GM06990 (cell line): Measurements from ENCODE around the gene TMEM170A.

Experiments used
- DNase-seq: peaks from one replicate; pipeline ENCODE4 v3.0.0-alpha.2; 2011; ENCODE audit not compliant: insufficient read length; ENCODE audit errors: extremely low read depth
- H3K27me3 ChIP-seq: replicated peaks from 2 replicates; pipeline ENCODE4 v1.6.0; 2011; ENCODE audit warnings: low read length; ENCODE audit not compliant: control insufficient read depth, insufficient read depth
- H3K36me3 ChIP-seq: 2 replicates; pipeline ENCODE4 v1.5.1; 2011; ENCODE audit warnings: low read length; ENCODE audit not compliant: control insufficient read depth, insufficient read depth
- H3K4me3 ChIP-seq: replicated peaks from 2 replicates; pipeline ENCODE4 v1.5.1; 2011; ENCODE audit warnings: low read depth, mild to moderate bottlenecking, control low read depth, low read length
- TF ChIP-seq, protein P1 (sequence below): IDR thresholded peaks from 2 replicates; pipeline ENCODE4 v1.5.1; 2011; ENCODE audit warnings: low read length, control low read depth, mild to moderate bottlenecking, inconsistent platforms; ENCODE audit not compliant: insufficient read depth, poor library complexity, severe bottlenecking

Gene TMEM170A

DNA sequence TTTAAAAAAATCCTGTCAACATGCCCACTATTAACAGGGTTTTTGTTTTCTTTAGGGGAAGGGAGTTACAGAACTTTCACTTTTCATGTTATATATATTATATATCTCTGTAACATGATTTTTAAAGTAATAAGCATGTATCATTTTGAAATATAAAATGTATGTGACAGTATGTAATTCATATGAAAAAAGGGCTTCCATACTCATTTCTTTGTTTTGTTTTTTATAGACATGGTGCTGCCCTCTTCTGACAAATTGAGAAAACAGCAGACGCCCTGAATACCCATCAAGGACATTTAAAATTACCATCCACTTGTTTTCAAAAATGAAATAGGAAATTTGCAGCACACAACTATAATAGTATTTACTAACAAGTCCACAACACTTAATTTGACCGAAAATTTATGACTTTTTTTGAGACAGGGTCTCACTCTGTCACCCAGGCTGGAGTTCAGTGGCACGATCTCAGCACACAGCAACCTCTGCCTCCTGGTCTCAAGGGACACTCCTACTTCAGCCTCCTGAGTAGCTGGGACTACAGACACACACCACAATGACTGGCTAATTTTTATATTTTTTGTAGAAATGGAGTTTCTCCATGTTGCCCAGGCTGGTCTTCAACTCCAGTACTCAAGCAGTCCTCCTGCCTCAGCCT, 61.5 kb downstream of the TMEM170A start:
- Histone ChIP-seq H3K4me3 (no peak overlapping the region), H3K27me3 (no peaks in the 10 kb centered on the region), H3K36me3 (no peaks in the 10 kb centered on the region)
- TF ChIP-seq, protein P1, sequence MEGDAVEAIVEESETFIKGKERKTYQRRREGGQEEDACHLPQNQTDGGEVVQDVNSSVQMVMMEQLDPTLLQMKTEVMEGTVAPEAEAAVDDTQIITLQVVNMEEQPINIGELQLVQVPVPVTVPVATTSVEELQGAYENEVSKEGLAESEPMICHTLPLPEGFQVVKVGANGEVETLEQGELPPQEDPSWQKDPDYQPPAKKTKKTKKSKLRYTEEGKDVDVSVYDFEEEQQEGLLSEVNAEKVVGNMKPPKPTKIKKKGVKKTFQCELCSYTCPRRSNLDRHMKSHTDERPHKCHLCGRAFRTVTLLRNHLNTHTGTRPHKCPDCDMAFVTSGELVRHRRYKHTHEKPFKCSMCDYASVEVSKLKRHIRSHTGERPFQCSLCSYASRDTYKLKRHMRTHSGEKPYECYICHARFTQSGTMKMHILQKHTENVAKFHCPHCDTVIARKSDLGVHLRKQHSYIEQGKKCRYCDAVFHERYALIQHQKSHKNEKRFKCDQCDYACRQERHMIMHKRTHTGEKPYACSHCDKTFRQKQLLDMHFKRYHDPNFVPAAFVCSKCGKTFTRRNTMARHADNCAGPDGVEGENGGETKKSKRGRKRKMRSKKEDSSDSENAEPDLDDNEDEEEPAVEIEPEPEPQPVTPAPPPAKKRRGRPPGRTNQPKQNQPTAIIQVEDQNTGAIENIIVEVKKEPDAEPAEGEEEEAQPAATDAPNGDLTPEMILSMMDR: peak; percentile 64
- no peak for DNase-seq

DNA sequence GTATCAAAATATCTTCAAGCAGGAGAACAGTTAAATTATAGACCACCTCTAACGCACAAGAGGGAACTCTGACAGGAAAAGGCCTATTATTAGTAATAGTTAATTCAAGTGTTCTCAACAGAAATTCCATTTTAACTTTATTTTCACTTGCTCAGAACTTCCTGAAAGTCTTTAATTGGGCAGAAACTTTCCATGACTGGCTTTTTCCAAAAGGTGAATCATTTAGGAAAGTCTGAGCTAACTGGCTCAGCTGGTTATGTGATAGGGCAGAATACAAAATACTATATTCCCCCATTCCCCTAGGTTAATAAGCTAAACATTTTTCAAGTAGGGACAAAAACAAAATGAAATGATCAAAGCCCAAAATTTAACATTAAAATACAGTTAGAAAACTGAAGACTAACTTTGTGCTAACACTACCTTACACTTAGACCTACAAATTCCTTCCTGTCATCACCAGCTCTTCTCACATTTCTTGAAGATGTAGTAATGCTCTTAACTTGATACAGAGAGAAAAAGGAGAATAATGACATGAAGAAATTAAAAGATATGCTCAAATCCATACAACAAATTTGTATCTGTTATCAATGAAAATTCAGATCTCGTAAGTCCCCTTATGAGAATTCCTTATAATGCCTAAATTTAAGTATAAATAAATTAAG, 62.2 kb downstream of the TMEM170A start:
- Histone ChIP-seq H3K36me3 (no peaks in the 10 kb centered on the region), H3K27me3 (no peaks in the 10 kb centered on the region), H3K4me3 (no peak overlapping the region)
- no peak for DNase-seq
- TF ChIP-seq, protein P1: no peak

DNA sequence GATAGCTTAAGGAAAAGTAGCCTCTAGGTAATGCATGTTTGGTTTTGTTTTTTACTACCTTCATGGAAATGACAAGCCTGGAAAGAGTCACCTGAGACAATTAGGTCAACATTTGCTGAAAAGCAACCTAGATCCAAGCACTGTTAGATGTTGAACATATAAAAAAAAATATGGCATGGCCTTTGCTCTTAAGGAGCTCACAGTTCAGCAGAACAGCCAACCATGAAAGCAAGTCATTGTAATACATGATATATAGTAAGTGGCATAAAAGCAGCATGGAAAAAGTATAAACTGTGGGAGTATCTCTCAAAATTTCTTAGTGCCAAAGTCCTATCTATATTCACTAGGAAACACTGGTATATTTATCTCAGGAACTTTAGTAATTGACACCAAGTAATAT, 62.8 kb downstream of the TMEM170A start:
- H3K36me3 ChIP-seq: no peaks in the 10 kb centered on the region
- no peak overlapping the region for H3K4me3 ChIP-seq
- no peaks in the 10 kb centered on the region for H3K27me3 ChIP-seq
- DNase-seq: no peak
- TF ChIP-seq, protein P1: no peak

DNA sequence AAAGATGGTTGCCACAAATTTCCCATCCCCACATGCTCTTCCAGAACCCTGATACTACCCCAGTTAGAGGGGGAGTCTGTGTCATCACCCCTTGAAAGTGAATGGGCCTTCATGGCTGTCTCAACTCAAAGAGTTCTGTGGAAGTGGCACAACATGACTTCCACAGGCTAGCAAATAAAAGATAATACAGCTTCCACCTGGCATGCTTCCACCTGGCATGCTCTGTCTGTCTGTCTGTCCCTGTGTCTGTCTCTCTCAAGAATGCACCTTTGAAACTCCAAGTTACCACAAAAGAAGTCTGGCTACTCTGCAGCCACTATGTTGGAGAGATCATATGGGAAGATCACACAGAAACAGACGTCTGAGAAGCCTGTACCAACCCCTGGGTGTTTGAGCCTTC, 66.2 kb downstream of the TMEM170A start:
- no peaks in the 10 kb centered on the region for H3K27me3 ChIP-seq
- peaks cover 1% of the 10 kb centered on the region; the same call in 1 of the 2 replicates for H3K36me3 ChIP-seq
- TF ChIP-seq, protein P1: no peak
- no peak overlapping the region for H3K4me3 ChIP-seq
- no peak for DNase-seq

DNA sequence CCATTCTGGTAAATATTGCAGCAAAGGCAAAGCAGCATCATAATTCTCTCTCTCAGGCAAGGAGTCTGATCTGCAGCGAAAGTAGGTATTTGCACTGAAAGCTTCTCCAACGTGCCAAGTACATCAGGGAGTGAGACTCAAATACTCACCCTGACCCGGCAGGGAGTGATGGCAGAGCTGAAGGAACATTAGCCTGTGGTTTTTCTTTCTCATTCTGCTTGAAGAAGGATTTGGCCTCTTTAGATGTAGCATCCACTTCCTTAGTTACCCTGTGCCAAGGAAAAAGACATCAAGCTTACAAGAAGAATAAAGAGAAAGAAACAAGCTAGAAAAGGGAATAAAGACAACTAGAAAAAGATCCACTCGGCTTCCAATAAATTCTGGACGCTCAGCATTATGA, 69.5 kb downstream of the TMEM170A start:
- H3K27me3 ChIP-seq: no peaks in the 10 kb centered on the region
- no peak for DNase-seq
- H3K36me3 ChIP-seq: peaks cover 4% of the 10 kb centered on the region
- TF ChIP-seq, protein P1: no peak
- H3K4me3 ChIP-seq: no peak overlapping the region
